HG03439 (cell line): Measurements from ENCODE around the gene FSHB.
A peak's percentile ranks its signal among the peaks of the same experiment; 100 is the strongest.
"Not testable (repeated sequence)": the region's sequence is repeated elsewhere in the genome, so short reads cannot be mapped to it uniquely, and the experiment has no call there.

Experiments used
- ATAC-seq: cut with Tn5 transposase; IDR thresholded peaks from one replicate; pipeline ENCODE4 v1.9.1; 2021; ENCODE audit warnings: mild to moderate bottlenecking, moderate library complexity; ENCODE audit not compliant: unreplicated experiment

Gene FSHB

GRCh38 chr11:30230714-30231113 lies at the start of gene FSHB:
Gene FSHB (plus strand): TSS chr11:30231014. CDS start chr11:30231903, 889 bp downstream.
- no peak for ATAC-seq

GRCh38 chr11:30186748-30187147 lies 44.1 kb upstream of the FSHB start:
- ATAC-seq: no peak

- no peak for ATAC-seq
These were observed 38.2 kb upstream of the FSHB start for GRCh38 chr11:30192620-30193019.

GRCh38 chr11:30196400-30197206 lies 34.2 kb upstream of the FSHB start:
- ATAC-seq: peak; percentile 90

GRCh38 chr11:30197869-30198268 lies 32.9 kb upstream of the FSHB start:
- no peak for ATAC-seq

- ATAC-seq: not testable (repeated sequence)
These were observed 27.8 kb upstream of the FSHB start for GRCh38 chr11:30202989-30203388.

- no peak for ATAC-seq
These were observed 27.0 kb upstream of the FSHB start for GRCh38 chr11:30203850-30204249.

GRCh38 chr11:30206249-30206996 lies 24.4 kb upstream of the FSHB start:
- ATAC-seq: peak; percentile 92

GRCh38 chr11:30210357-30210756 lies 20.5 kb upstream of the FSHB start:
- ATAC-seq: no peak

- no peak for ATAC-seq
These were observed 14.3 kb upstream of the FSHB start for GRCh38 chr11:30216534-30216933.

- ATAC-seq: no peak
These were observed 12.5 kb upstream of the FSHB start for GRCh38 chr11:30218278-30218677.

GRCh38 chr11:30225642-30226041 lies 5.2 kb upstream of the FSHB start:
- no peak for ATAC-seq

GRCh38 chr11:30228323-30228884 lies 2.4 kb upstream of the FSHB start:
- no peak for ATAC-seq

- no peak for ATAC-seq
These were observed 8.2 kb downstream of the FSHB start for GRCh38 chr11:30239025-30239424.

- no peak for ATAC-seq
These were observed 13.5 kb downstream of the FSHB start for GRCh38 chr11:30244265-30244664.

GRCh38 chr11:30245621-30246020 lies 14.8 kb downstream of the FSHB start:
- no peak for ATAC-seq

- no peak for ATAC-seq
These were observed 23.8 kb downstream of the FSHB start for GRCh38 chr11:30254307-30255298.

- ATAC-seq: no peak
These were observed 24.8 kb downstream of the FSHB start for GRCh38 chr11:30255637-30256036.

- ATAC-seq: no peak
These were observed 26.2 kb downstream of the FSHB start for GRCh38 chr11:30257058-30257457.

GRCh38 chr11:30258679-30259078 lies 27.9 kb downstream of the FSHB start:
- no peak for ATAC-seq

- ATAC-seq: no peak
These were observed 30.0 kb downstream of the FSHB start for GRCh38 chr11:30260813-30261212.
